GM18868 (cell line): ENCODE measurements around the gene PTGES3L.
"Not testable (repeated sequence)": the region's sequence is repeated elsewhere in the genome, so short reads cannot be mapped to it uniquely, and the experiment has no call there.

Experiments used
- ATAC-seq: cut with Tn5 transposase; IDR thresholded peaks from one replicate; pipeline ENCODE4 v1.9.1; 2021; ENCODE audit warnings: mild to moderate bottlenecking, moderate library complexity; ENCODE audit not compliant: unreplicated experiment

PTGES3L gene

GRCh38 chr17:42923472-42923871, 56.4 kb downstream of the PTGES3L start:
- ATAC-seq: not testable (repeated sequence)

DNA sequence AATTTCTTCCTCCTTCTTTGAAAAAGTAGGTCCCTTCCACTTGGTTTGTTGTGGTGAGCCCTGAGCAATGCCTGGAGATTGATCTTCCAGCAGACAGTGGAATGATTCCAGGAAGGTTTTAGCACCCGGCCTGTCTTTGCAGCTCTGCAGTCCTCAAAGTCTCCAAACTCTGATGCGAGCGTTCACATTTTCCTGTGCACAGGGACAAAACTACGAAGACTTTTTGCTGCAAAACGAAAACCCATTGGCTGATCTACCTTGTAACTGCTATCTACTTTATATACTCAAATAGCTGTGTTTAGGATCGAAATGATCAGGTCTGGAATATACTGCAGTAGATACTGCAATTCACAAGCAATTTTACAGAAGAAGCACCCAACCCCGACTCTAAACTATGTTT, 57.6 kb downstream of the PTGES3L start:
- ATAC-seq: no peak

DNA sequence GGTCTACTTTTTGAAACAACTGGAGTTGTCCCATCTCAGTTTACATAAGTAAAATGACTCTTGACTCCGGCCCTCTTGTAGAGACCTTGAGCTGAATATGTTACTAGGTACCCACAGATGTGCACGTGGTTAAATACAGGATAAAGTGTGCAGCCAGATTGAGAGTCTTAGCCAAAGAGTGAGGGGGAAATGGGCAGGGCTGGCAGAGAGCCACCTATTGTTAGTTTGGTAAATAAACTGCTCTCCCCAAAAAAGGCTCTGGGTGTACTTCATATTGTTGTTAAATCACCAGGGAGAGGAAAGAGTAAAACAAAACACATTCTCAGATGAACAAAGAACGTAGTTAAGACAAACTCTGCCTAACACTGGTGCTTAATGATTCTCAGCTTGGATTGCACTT, 59.0 kb downstream of the PTGES3L start:
- no peak for ATAC-seq

DNA sequence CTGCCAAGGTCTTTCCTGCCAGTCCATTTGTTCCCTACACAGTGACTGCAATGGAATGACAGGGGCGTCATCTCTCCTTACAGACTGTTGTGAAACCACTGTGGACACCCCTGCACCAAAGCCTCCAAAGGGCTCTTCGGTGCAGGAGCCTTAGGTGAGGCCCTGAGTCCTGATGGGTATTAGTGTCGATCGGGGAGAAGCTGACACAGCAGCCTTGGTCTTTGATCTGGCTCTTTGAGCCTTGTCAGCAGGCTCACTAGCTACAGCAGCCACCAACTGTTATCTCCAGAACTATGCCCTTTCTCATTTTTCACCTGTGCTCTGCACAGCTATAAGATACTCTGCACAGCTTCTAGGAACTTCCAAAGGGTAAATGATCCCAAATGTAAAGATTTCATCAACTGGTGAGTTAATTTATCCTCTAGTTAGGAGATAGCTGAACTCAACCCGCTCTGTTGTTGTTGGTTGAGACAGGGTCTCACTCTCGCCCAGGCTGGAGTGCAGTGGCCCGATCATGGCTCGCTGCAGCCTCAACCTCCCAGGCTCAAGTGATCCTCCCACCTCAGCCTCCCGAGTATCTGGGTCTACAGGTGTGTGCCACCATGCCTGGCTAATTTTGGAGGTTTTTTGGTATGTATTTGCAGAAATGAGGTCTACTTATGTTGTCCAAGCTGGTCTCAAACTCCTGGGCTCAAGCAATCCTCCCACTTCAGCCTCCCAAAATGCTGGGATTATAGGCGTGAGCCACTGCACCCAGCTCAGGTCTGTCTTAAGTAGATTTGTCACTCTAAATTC, 59.6 kb downstream of the PTGES3L start:
- ATAC-seq: no peak

- ATAC-seq: not testable (repeated sequence)
Measured at GRCh38 chr17:42919522-42920077, 60.3 kb downstream of the PTGES3L start.

DNA sequence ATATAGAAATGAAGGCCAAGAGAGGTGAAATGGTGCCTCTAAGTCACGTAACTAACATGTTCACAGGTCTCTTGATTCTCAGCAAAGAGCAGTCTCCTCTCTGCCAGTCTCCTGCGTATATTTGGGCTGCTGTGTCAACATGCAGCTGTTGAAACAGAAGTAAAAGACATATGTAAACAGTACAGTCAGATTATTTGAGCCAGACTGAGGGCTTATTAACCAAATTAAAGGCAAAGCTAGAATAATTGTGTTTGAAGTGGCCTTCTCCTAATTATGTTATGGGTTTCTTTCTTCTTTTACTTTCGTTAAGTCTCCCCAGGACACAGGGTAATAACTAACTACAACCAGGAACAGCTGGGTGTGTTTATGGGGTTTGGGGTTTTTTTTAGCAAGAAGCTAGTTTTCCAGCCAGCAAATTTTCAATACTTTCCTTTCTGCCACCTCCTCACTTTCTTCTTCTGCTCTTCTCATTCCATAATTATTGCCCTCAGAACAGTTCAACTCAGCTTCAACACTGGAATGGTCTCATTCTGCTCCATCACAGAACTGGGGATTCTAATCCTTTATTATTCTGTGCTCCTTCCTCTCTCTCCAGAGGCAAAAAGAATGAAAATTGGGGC, 60.9 kb downstream of the PTGES3L start:
- no peak for ATAC-seq
